Measurements from ENCODE around the gene ME3. TPM values are rescaled to one million over a fixed set of nuclear protein-coding genes. Genes with fewer than 3 reads are reported as not detected.

ME3 gene
- total RNA-seq, 1 experiment from 2014 or later = 1.8 TPM

DNA sequence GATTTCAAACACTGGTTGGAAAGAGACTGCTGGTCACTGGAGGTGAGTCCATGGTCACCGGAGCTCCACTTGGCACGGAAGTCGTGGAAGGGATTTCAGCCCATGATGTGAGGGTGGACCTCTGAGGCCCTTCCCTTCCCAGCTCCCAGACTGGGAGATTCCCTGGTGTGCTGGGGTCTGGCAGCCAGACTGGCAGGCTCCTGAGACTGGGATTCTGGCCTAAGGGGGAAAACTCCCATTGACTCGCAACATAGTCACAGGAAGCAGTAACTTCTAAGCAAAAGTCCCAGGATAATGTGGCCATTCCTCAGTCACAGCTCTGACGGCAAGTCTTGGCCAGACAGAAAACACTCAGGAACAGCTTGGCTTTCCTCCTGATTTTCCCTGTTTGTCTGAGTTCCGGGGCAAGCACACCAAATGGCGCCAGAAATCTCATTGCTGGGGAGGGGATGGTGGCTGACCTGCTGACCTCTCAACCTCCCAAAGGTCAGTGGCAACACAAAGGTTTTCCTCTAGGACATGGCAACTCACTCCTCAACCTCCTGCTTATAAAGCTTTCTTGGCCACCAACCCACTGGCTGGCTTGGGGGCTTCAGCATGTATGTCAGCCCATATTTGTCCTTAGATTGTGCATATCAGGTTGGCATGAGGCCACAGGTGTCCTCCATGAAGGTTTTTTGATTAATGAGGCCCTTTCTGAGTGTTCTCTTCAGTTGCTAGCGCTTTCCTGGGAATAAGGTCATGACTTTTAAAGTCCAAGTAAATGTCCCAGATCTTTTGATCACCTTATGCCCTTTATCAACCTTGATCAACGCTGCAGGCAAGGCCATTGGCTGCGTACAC is 198.2 kb downstream of the ME3 start:
- DNase-seq (ENCODE audit: low spot score) (no peak), ATAC-seq (no peak)
- peaks cover 5% of the 10 kb centered on the region; the same call in 1 of the 2 replicates for H3K9me3 Mint-ChIP-seq
- ChIA-PET POLR2A (no interaction called here), CTCF (no interaction called here)
- peaks cover 13% of the 10 kb centered on the region for H3K4me1 Mint-ChIP-seq
- no peaks in the 10 kb centered on the region; the same call in 1 of the 2 replicates for H3K27me3 Mint-ChIP-seq (ENCODE audit: low read depth)
- TF ChIP-seq, protein P1, sequence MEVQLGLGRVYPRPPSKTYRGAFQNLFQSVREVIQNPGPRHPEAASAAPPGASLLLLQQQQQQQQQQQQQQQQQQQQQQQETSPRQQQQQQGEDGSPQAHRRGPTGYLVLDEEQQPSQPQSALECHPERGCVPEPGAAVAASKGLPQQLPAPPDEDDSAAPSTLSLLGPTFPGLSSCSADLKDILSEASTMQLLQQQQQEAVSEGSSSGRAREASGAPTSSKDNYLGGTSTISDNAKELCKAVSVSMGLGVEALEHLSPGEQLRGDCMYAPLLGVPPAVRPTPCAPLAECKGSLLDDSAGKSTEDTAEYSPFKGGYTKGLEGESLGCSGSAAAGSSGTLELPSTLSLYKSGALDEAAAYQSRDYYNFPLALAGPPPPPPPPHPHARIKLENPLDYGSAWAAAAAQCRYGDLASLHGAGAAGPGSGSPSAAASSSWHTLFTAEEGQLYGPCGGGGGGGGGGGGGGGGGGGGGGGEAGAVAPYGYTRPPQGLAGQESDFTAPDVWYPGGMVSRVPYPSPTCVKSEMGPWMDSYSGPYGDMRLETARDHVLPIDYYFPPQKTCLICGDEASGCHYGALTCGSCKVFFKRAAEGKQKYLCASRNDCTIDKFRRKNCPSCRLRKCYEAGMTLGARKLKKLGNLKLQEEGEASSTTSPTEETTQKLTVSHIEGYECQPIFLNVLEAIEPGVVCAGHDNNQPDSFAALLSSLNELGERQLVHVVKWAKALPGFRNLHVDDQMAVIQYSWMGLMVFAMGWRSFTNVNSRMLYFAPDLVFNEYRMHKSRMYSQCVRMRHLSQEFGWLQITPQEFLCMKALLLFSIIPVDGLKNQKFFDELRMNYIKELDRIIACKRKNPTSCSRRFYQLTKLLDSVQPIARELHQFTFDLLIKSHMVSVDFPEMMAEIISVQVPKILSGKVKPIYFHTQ (CRISPR knock-in tag; IDR thresholded peaks at IDR 0.05) = no peak
- TF ChIP-seq, protein P2, sequence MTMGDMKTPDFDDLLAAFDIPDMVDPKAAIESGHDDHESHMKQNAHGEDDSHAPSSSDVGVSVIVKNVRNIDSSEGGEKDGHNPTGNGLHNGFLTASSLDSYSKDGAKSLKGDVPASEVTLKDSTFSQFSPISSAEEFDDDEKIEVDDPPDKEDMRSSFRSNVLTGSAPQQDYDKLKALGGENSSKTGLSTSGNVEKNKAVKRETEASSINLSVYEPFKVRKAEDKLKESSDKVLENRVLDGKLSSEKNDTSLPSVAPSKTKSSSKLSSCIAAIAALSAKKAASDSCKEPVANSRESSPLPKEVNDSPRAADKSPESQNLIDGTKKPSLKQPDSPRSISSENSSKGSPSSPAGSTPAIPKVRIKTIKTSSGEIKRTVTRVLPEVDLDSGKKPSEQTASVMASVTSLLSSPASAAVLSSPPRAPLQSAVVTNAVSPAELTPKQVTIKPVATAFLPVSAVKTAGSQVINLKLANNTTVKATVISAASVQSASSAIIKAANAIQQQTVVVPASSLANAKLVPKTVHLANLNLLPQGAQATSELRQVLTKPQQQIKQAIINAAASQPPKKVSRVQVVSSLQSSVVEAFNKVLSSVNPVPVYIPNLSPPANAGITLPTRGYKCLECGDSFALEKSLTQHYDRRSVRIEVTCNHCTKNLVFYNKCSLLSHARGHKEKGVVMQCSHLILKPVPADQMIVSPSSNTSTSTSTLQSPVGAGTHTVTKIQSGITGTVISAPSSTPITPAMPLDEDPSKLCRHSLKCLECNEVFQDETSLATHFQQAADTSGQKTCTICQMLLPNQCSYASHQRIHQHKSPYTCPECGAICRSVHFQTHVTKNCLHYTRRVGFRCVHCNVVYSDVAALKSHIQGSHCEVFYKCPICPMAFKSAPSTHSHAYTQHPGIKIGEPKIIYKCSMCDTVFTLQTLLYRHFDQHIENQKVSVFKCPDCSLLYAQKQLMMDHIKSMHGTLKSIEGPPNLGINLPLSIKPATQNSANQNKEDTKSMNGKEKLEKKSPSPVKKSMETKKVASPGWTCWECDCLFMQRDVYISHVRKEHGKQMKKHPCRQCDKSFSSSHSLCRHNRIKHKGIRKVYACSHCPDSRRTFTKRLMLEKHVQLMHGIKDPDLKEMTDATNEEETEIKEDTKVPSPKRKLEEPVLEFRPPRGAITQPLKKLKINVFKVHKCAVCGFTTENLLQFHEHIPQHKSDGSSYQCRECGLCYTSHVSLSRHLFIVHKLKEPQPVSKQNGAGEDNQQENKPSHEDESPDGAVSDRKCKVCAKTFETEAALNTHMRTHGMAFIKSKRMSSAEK (CRISPR knock-in tag; IDR thresholded peaks at IDR 0.05; ENCODE audit: borderline replicate concordance) = no peak
- TF ChIP-seq ZNF396 (CRISPR knock-in tag; IDR thresholded peaks at IDR 0.05; ENCODE audit: borderline replicate concordance) (no peak), CBFB (CRISPR knock-in tag; IDR thresholded peaks at IDR 0.05; ENCODE audit: low read depth) (no peak), GABPB1 (CRISPR knock-in tag; IDR thresholded peaks at IDR 0.05) (no peak), ETV6 (CRISPR knock-in tag; IDR thresholded peaks at IDR 0.05) (no peak)
- TF ChIP-seq, protein P3, sequence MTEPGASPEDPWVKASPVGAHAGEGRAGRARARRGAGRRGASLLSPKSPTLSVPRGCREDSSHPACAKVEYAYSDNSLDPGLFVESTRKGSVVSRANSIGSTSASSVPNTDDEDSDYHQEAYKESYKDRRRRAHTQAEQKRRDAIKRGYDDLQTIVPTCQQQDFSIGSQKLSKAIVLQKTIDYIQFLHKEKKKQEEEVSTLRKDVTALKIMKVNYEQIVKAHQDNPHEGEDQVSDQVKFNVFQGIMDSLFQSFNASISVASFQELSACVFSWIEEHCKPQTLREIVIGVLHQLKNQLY (CRISPR knock-in tag; IDR thresholded peaks at IDR 0.05) = no peak
- no peak overlapping the region for H3K27ac Mint-ChIP-seq
- H3K36me3 Mint-ChIP-seq = no peaks in the 10 kb centered on the region
- no peak overlapping the region for H3K4me3 Mint-ChIP-seq

DNA sequence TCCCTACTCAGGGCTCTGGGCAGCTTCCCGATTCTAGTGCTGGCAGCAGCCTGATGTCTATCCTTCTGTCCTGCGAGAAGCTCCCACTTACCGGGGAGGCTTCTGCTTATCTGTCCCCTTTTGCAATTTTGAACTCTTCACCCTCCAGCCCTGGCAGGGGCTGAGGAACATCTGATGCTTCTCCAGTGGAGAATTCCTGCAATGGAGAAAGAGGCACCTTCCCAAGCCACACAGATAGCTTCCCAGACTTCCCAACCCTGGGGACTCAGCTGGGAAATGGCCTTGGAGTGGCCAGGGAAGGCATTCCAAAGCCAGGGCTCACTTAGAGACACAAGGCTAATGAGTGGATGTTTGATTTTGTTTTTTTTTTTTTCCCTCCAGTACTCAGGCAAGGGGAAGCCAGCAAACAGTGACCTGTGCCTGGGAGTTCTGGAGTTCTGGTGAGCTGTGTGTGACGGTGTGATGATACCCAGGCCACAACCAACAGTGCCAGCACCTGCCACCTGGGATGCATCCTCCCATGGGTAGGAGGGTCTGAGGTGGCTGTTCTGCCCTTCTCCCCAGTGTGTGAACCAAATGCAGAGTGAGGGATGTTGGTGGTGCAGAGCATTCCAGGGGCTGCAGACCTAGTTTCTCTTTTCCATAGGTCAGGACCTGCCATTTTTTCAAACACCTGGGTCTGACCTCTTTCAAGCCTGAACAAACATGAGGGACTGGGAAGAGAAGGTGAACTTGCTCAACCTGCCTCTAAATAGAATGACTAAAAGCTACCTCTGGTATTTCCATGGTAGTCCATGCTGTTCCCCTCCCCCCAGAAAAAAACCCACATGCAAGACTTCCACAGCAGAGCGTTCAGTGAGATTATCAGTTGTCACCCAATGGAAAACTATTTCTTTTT is 202.7 kb downstream of the ME3 start:
- POLR2A ChIA-PET = no interaction called here
- Mint-ChIP-seq H3K27ac (no peak overlapping the region), H3K4me3 (no peak overlapping the region), H3K9me3 (no peaks in the 10 kb centered on the region), H3K36me3 (no peaks in the 10 kb centered on the region), H3K4me1 (no peaks in the 10 kb centered on the region), H3K27me3 (ENCODE audit: low read depth) (no peaks in the 10 kb centered on the region)
- CTCF ChIA-PET = interaction anchor here (0.8 to 1.4 kb wide), 3 partner anchors 10 to 280 kb away, joined by 3 to 4 read pairs (median 3); no protein-coding TSS in a partner anchor
- ATAC-seq (no peak; the same call in none of the 2 replicates), DNase-seq (ENCODE audit: low spot score) (no peak)
- no peak for TF ChIP-seq NR3C1 (CRISPR knock-in tag; conservative IDR thresholded peaks at IDR 0.05; ENCODE audit: low read depth)
- TF ChIP-seq, protein P4, sequence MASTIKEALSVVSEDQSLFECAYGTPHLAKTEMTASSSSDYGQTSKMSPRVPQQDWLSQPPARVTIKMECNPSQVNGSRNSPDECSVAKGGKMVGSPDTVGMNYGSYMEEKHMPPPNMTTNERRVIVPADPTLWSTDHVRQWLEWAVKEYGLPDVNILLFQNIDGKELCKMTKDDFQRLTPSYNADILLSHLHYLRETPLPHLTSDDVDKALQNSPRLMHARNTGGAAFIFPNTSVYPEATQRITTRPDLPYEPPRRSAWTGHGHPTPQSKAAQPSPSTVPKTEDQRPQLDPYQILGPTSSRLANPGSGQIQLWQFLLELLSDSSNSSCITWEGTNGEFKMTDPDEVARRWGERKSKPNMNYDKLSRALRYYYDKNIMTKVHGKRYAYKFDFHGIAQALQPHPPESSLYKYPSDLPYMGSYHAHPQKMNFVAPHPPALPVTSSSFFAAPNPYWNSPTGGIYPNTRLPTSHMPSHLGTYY (CRISPR knock-in tag; IDR thresholded peaks at IDR 0.05) = no peak
- TF ChIP-seq, protein P5, sequence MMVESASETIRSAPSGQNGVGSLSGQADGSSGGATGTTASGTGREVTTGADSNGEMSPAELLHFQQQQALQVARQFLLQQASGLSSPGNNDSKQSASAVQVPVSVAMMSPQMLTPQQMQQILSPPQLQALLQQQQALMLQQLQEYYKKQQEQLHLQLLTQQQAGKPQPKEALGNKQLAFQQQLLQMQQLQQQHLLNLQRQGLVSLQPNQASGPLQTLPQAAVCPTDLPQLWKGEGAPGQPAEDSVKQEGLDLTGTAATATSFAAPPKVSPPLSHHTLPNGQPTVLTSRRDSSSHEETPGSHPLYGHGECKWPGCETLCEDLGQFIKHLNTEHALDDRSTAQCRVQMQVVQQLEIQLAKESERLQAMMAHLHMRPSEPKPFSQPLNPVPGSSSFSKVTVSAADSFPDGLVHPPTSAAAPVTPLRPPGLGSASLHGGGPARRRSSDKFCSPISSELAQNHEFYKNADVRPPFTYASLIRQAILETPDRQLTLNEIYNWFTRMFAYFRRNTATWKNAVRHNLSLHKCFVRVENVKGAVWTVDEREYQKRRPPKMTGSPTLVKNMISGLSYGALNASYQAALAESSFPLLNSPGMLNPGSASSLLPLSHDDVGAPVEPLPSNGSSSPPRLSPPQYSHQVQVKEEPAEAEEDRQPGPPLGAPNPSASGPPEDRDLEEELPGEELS (CRISPR knock-in tag; IDR thresholded peaks at IDR 0.05) = no peak
- TF ChIP-seq FOXJ3 (CRISPR knock-in tag; IDR thresholded peaks at IDR 0.05; ENCODE audit: borderline replicate concordance) = no peak
- TF ChIP-seq, protein P6, sequence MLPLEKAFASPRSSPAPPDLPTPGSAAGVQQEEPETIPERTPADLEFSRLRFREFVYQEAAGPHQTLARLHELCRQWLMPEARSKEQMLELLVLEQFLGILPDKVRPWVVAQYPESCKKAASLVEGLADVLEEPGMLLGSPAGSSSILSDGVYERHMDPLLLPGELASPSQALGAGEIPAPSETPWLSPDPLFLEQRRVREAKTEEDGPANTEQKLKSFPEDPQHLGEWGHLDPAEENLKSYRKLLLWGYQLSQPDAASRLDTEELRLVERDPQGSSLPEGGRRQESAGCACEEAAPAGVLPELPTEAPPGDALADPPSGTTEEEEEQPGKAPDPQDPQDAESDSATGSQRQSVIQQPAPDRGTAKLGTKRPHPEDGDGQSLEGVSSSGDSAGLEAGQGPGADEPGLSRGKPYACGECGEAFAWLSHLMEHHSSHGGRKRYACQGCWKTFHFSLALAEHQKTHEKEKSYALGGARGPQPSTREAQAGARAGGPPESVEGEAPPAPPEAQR (CRISPR knock-in tag; IDR thresholded peaks at IDR 0.05) = no peak
- TF ChIP-seq ESRRA (CRISPR knock-in tag; IDR thresholded peaks at IDR 0.05; ENCODE audit: borderline replicate concordance) = no peak
- no peak for TF ChIP-seq CREB1 (CRISPR knock-in tag; IDR thresholded peaks at IDR 0.05)
- TF ChIP-seq, protein P7, sequence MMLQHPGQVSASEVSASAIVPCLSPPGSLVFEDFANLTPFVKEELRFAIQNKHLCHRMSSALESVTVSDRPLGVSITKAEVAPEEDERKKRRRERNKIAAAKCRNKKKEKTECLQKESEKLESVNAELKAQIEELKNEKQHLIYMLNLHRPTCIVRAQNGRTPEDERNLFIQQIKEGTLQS (CRISPR knock-in tag; conservative IDR thresholded peaks at IDR 0.05) = no peak
- no peak for TF ChIP-seq NFATC4 (CRISPR knock-in tag; IDR thresholded peaks at IDR 0.05)
- no peak for TF ChIP-seq FOXK1 (CRISPR knock-in tag; IDR thresholded peaks at IDR 0.05)
